Karpas-422 (cell line): Measurements from ENCODE around the gene RGS21. TPM values are rescaled to one million over a fixed set of nuclear protein-coding genes. Genes with fewer than 3 reads are reported as not detected.
A peak's percentile ranks its signal among the peaks of the same experiment; 100 is the strongest.

ENCODE experiments used
- DNase-seq: peaks from one replicate; pipeline ENCODE4 v3.0.0-alpha.2; 2015
- H2AFZ ChIP-seq: fragments of 200-600 bp; sonication (generic); 2 replicates; pipeline ENCODE4 v1.6.1; 2014; ENCODE audit warnings: antibody characterized with exemption, low read length, mixed read lengths
- H3K27ac ChIP-seq: fragments of 200-600 bp; sonication (generic); 2 replicates; pipeline ENCODE4 v1.5.1; 2014; ENCODE audit warnings: mild to moderate bottlenecking, low read length, moderate library complexity
- H3K27me3 ChIP-seq: fragments of 200-600 bp; sonication (generic); 2 replicates; pipeline ENCODE4 v1.6.1; 2014; ENCODE audit warnings: low read length, mixed read lengths
- H3K36me3 ChIP-seq: fragments of 200-600 bp; sonication (generic); 2 replicates; pipeline ENCODE4 v1.6.1; 2014; ENCODE audit warnings: low read length, mixed read lengths; ENCODE audit not compliant: insufficient read depth
- H3K4me1 ChIP-seq: fragments of 200-600 bp; sonication (generic); 2 replicates; pipeline ENCODE4 v1.6.1; 2014; ENCODE audit warnings: mild to moderate bottlenecking, low read length, mixed read lengths
- H3K4me2 ChIP-seq: fragments of 200-600 bp; sonication (generic); 2 replicates; pipeline ENCODE4 v1.6.1; 2014; ENCODE audit warnings: low read length, low read depth, mild to moderate bottlenecking; ENCODE audit not compliant: poor library complexity, severe bottlenecking
- H3K4me3 ChIP-seq: fragments of 200-600 bp; sonication (generic); 2 replicates; pipeline ENCODE4 v1.5.1; 2014; ENCODE audit warnings: mild to moderate bottlenecking, antibody characterized with exemption, low read length, mixed read lengths
- H3K79me2 ChIP-seq: fragments of 200-600 bp; sonication (generic); 2 replicates; pipeline ENCODE4 v1.6.1; 2014; ENCODE audit warnings: mild to moderate bottlenecking, low read length, mixed read lengths
- H3K9ac ChIP-seq: fragments of 200-600 bp; sonication (generic); 2 replicates; pipeline ENCODE4 v1.6.0; 2014; ENCODE audit warnings: low read length
- H3K9me2 ChIP-seq: fragments of 200-600 bp; sonication (generic), shearing (Covaris generic); replicated peaks from 2 replicates; pipeline ENCODE4 v1.6.0; 2014; ENCODE audit warnings: mild to moderate bottlenecking, low read length, moderate library complexity; ENCODE audit not compliant: insufficient read depth
- H3K9me3 ChIP-seq: fragments of 300-700, 200-600 bp; sonication (generic); 2 replicates; pipeline ENCODE4 v1.6.1; 2014; ENCODE audit warnings: low read length, mixed read lengths
- H4K20me1 ChIP-seq: fragments of 200-600 bp; sonication (generic); 2 replicates; pipeline ENCODE4 v1.6.1; 2014; ENCODE audit warnings: mild to moderate bottlenecking, antibody characterized with exemption, low read length, low read depth; ENCODE audit not compliant: insufficient read depth
- total RNA-seq: library from RNA; depleted of rRNA; stranded (reverse); fragments of >200 nt; shearing (Covaris generic); gene quantifications from 2 replicates; pipeline ENCODE4 v1.2.3, GENCODE V29; 2014; ENCODE audit warnings: low replicate concordance

Gene RGS21
- total RNA-seq, 1 experiment from 2014 or later, result not detected

- DNase-seq, result no peak
- no peak overlapping the region for H3K9ac ChIP-seq
- peaks cover 12% of the 10 kb centered on the region for H3K4me1 ChIP-seq
- peak overlapping the region; percentile 10 for H3K4me2 ChIP-seq
- no peaks in the 10 kb centered on the region for H3K9me3 ChIP-seq
- no peak overlapping the region for H2AFZ ChIP-seq
- H3K9me2 ChIP-seq, result no peaks in the 10 kb centered on the region
- no peak overlapping the region for H3K4me3 ChIP-seq
- no peaks in the 10 kb centered on the region for H4K20me1 ChIP-seq
- no peaks in the 10 kb centered on the region for H3K36me3 ChIP-seq
- no peaks in the 10 kb centered on the region; the same call in 1 of the 2 replicates for H3K27me3 ChIP-seq
- H3K79me2 ChIP-seq, result no peaks in the 10 kb centered on the region
- H3K27ac ChIP-seq, result no peak overlapping the region
Observed at GRCh38 chr1:192358402-192358801, 41.6 kb downstream of the RGS21 start.

- H3K79me2 ChIP-seq, result no peaks in the 10 kb centered on the region
- H3K27me3 ChIP-seq, result no peaks in the 10 kb centered on the region; the same call in 1 of the 2 replicates
- no peak overlapping the region for H3K27ac ChIP-seq
- H3K9me3 ChIP-seq, result no peaks in the 10 kb centered on the region
- H3K9me2 ChIP-seq, result no peaks in the 10 kb centered on the region
- no peaks in the 10 kb centered on the region for H4K20me1 ChIP-seq
- H3K4me2 ChIP-seq, result peak overlapping the region; percentile 10
- H3K9ac ChIP-seq, result no peak overlapping the region
- peaks cover 12% of the 10 kb centered on the region for H3K4me1 ChIP-seq
- no peaks in the 10 kb centered on the region for H3K36me3 ChIP-seq
- no peak overlapping the region for H2AFZ ChIP-seq
- H3K4me3 ChIP-seq, result no peak overlapping the region
- DNase-seq, result no peak
Observed at GRCh38 chr1:192358822-192359221, 42.0 kb downstream of the RGS21 start.

GRCh38 chr1:192363177-192363576 is 46.4 kb downstream of the RGS21 start:
- Histone ChIP-seq H3K9me2 (no peaks in the 10 kb centered on the region), H3K27me3 (no peaks in the 10 kb centered on the region; the same call in 1 of the 2 replicates), H4K20me1 (no peaks in the 10 kb centered on the region), H3K4me3 (no peak overlapping the region), H3K27ac (no peak overlapping the region), H2AFZ (no peak overlapping the region), H3K9me3 (no peaks in the 10 kb centered on the region), H3K4me2 (no peak overlapping the region), H3K9ac (no peak overlapping the region), H3K79me2 (no peaks in the 10 kb centered on the region), H3K36me3 (no peaks in the 10 kb centered on the region), H3K4me1 (peaks cover 7% of the 10 kb centered on the region)
- DNase-seq, result no peak

- H3K4me2 ChIP-seq, result no peak overlapping the region
- no peaks in the 10 kb centered on the region; the same call in 1 of the 2 replicates for H3K27me3 ChIP-seq
- H3K4me3 ChIP-seq, result no peak overlapping the region
- no peaks in the 10 kb centered on the region for H4K20me1 ChIP-seq
- no peak overlapping the region for H3K9ac ChIP-seq
- H3K36me3 ChIP-seq, result no peaks in the 10 kb centered on the region
- H3K4me1 ChIP-seq, result no peaks in the 10 kb centered on the region
- H3K9me3 ChIP-seq, result no peaks in the 10 kb centered on the region
- no peak overlapping the region for H2AFZ ChIP-seq
- no peaks in the 10 kb centered on the region for H3K79me2 ChIP-seq
- DNase-seq, result no peak
- no peaks in the 10 kb centered on the region for H3K9me2 ChIP-seq
- H3K27ac ChIP-seq, result no peak overlapping the region
Observed at GRCh38 chr1:192367436-192367835, 50.6 kb downstream of the RGS21 start.

GRCh38 chr1:192375306-192375705 is 58.5 kb downstream of the RGS21 start:
- H2AFZ ChIP-seq, result no peak overlapping the region
- H4K20me1 ChIP-seq, result no peaks in the 10 kb centered on the region
- H3K27me3 ChIP-seq, result no peaks in the 10 kb centered on the region
- H3K9me3 ChIP-seq, result no peaks in the 10 kb centered on the region
- H3K27ac ChIP-seq, result no peak overlapping the region
- no peaks in the 10 kb centered on the region for H3K36me3 ChIP-seq
- H3K4me1 ChIP-seq, result no peaks in the 10 kb centered on the region
- H3K4me3 ChIP-seq, result no peak overlapping the region
- H3K4me2 ChIP-seq, result no peak overlapping the region
- DNase-seq, result no peak
- no peaks in the 10 kb centered on the region for H3K79me2 ChIP-seq
- no peaks in the 10 kb centered on the region for H3K9me2 ChIP-seq
- H3K9ac ChIP-seq, result no peak overlapping the region

GRCh38 chr1:192376374-192376773 is 59.6 kb downstream of the RGS21 start:
- Histone ChIP-seq H3K9me3 (no peaks in the 10 kb centered on the region), H3K4me2 (no peak overlapping the region), H3K4me3 (no peak overlapping the region), H3K9ac (no peak overlapping the region), H3K27ac (no peak overlapping the region), H2AFZ (no peak overlapping the region), H4K20me1 (no peaks in the 10 kb centered on the region), H3K9me2 (no peaks in the 10 kb centered on the region), H3K79me2 (no peaks in the 10 kb centered on the region), H3K36me3 (no peaks in the 10 kb centered on the region), H3K27me3 (no peaks in the 10 kb centered on the region), H3K4me1 (no peaks in the 10 kb centered on the region)
- no peak for DNase-seq

- H3K9me3 ChIP-seq, result no peaks in the 10 kb centered on the region
- H3K4me3 ChIP-seq, result no peak overlapping the region
- no peaks in the 10 kb centered on the region for H3K27me3 ChIP-seq
- H3K79me2 ChIP-seq, result no peaks in the 10 kb centered on the region
- H4K20me1 ChIP-seq, result no peaks in the 10 kb centered on the region
- H3K27ac ChIP-seq, result no peak overlapping the region
- H3K4me1 ChIP-seq, result no peaks in the 10 kb centered on the region
- H2AFZ ChIP-seq, result no peak overlapping the region
- no peak for DNase-seq
- no peak overlapping the region for H3K9ac ChIP-seq
- no peak overlapping the region for H3K4me2 ChIP-seq
- H3K36me3 ChIP-seq, result no peaks in the 10 kb centered on the region
- no peaks in the 10 kb centered on the region for H3K9me2 ChIP-seq
Observed at GRCh38 chr1:192378276-192378675, 61.5 kb downstream of the RGS21 start.

- no peaks in the 10 kb centered on the region for H3K79me2 ChIP-seq
- H3K4me2 ChIP-seq, result no peak overlapping the region
- H3K4me3 ChIP-seq, result no peak overlapping the region
- no peaks in the 10 kb centered on the region for H3K9me3 ChIP-seq
- no peak overlapping the region for H3K9ac ChIP-seq
- H3K4me1 ChIP-seq, result no peaks in the 10 kb centered on the region
- H3K36me3 ChIP-seq, result no peaks in the 10 kb centered on the region
- no peak overlapping the region for H3K27ac ChIP-seq
- no peak for DNase-seq
- no peaks in the 10 kb centered on the region for H3K27me3 ChIP-seq
- no peaks in the 10 kb centered on the region for H4K20me1 ChIP-seq
- H2AFZ ChIP-seq, result no peak overlapping the region
- no peaks in the 10 kb centered on the region for H3K9me2 ChIP-seq
Observed at GRCh38 chr1:192378878-192379277, 62.1 kb downstream of the RGS21 start.

GRCh38 chr1:192379554-192379953 is 62.8 kb downstream of the RGS21 start:
- H3K36me3 ChIP-seq, result no peaks in the 10 kb centered on the region

More at GRCh38 chr1:192379554-192379953, 62.8 kb downstream of the RGS21 start:
- no peaks in the 10 kb centered on the region for H3K27me3 ChIP-seq
- no peaks in the 10 kb centered on the region for H3K79me2 ChIP-seq
- H4K20me1 ChIP-seq, result no peaks in the 10 kb centered on the region
- no peaks in the 10 kb centered on the region for H3K9me3 ChIP-seq
- no peak overlapping the region for H3K27ac ChIP-seq
- no peaks in the 10 kb centered on the region for H3K4me1 ChIP-seq
- no peak for DNase-seq
- no peak overlapping the region for H3K4me2 ChIP-seq
- no peaks in the 10 kb centered on the region for H3K9me2 ChIP-seq
- H3K9ac ChIP-seq, result no peak overlapping the region
- no peak overlapping the region for H3K4me3 ChIP-seq
- H2AFZ ChIP-seq, result no peak overlapping the region
